ENCODE results near the gene TMEM88. TPM values are rescaled to one million over a fixed set of nuclear protein-coding genes. Genes with fewer than 3 reads are reported as not detected.

The TMEM88 gene, protein sequence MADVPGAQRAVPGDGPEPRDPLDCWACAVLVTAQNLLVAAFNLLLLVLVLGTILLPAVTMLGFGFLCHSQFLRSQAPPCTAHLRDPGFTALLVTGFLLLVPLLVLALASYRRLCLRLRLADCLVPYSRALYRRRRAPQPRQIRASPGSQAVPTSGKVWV
- total RNA-seq = 0.74 and 4.2 TPM in 2 replicates

DNA sequence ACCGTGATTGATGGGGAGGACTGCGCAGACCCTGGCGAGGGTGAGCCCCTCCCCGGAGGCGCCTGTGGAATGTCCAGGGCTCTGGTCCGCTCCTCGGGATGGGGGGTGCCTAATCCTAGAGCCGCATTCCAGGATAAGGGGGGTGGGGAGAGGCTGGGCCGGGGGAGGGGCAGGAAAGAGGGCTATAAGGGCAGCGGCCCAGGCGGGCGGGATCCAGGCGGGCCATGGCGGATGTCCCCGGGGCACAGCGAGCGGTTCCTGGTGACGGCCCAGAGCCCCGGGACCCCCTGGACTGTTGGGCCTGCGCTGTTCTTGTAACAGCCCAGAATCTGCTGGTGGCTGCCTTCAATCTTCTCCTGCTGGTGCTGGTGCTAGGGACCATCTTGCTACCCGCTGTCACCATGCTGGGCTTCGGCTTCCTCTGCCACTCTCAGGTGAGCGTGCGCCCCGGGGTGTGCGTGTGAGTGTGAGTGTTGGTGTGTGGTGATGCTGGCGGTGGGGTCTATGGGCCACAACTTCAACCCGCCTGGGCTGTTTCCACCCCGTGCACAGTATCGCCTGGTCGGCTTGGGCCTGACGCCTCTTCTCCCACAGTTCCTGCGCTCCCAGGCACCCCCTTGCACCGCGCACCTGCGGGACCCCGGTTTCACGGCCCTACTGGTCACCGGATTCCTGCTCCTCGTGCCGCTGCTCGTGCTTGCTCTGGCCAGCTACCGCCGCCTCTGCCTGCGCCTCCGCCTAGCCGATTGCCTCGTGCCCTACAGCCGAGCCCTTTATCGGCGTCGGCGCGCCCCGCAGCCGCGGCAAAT is at the start of gene TMEM88:
Gene TMEM88, plus strand, starts transcription at position 216 of the 809 bp plus-strand sequence. Its CDS starts 9 bp downstream, at position 225.

DNA sequence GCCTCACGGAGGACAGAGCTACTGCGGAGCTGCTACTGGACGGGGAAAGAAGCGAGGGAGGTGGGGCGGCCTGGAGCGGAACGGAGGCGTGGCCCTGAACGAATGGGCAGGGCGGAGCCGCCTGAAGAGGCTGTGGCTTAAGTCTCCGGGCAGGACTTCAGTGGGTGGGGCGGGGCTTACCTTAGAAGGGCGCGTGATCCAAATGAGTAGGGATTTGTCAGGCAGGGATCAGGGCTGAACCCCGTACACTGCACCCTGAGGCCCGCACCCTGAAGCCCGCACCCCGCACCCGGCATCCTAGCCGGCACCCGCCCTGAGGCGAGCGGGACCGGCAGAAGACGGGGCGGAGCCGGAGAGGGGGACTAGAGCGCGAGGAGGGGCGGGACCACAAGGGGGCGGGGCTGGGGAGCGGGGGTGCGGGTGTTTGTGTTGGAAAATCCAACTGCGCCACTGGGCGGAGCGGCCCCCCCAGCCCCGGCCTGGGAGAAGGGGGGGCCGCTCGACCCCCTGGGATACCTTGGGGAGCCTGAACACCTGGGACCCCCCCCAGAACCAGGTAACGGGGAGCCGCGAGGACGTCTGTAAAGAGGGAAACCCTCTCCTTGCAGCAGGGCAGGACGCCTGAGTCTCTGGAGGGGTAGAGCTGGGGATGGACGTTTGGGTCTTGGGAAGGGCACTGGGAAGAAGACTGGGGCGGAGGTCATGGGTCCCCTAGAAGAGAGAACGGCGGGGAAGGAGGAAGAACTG is 20.9 kb upstream of the TMEM88 start, which contains the start of gene KDM6B:
Gene KDM6B, plus strand, starts transcription at position 423 of the 747 bp plus-strand sequence. CDS start 11,338 bp downstream, outside the sequence.

DNA sequence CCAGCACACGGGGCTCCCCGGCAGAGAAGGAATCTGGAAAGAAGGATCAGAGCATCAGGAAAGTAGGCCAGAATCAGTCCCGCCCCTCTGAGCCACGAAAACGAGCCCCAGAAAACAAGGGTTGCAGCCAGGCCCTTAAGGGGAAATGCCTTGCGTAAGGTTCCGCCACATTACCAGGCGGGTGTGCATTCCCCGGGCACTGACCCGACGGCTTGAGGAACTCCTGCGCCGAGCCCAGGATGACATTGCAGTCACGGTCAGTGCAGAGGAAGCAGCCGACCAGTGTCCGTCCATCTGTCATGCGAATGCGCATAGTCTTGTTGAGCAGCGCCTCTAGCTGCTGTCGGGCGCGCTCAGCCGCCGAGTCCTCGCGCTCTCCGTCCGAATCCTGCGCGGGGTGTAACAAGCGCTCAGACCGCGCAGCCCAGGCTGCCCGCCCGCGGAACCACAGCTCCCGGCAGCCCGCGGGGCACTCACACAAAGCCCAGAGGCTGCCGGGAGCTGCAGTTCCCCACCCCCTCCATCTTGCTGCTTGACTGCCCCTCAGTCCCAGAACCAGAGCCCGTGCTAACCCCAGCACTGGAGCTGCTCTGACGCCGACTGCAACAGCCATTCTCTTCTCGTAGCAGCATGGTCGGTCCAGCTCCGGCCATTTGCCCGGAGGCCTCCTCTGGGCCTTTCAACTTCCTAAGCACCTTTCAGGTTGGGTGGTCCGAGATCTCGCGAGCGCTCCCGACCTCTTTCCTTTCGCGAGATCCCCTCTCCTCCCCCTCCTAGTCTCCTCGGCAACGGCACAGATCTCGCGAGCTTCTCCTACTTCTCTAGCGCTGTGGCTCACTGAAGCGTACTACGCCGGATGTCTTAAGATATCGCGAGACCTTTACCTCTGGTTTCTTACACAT is 2.2 kb downstream of the TMEM88 start, which contains the start of gene NAA38:
Gene NAA38, minus strand, starts transcription at position 749 of the 902 bp plus-strand sequence. Its CDS starts 96 bp downstream, at position 653.

DNA sequence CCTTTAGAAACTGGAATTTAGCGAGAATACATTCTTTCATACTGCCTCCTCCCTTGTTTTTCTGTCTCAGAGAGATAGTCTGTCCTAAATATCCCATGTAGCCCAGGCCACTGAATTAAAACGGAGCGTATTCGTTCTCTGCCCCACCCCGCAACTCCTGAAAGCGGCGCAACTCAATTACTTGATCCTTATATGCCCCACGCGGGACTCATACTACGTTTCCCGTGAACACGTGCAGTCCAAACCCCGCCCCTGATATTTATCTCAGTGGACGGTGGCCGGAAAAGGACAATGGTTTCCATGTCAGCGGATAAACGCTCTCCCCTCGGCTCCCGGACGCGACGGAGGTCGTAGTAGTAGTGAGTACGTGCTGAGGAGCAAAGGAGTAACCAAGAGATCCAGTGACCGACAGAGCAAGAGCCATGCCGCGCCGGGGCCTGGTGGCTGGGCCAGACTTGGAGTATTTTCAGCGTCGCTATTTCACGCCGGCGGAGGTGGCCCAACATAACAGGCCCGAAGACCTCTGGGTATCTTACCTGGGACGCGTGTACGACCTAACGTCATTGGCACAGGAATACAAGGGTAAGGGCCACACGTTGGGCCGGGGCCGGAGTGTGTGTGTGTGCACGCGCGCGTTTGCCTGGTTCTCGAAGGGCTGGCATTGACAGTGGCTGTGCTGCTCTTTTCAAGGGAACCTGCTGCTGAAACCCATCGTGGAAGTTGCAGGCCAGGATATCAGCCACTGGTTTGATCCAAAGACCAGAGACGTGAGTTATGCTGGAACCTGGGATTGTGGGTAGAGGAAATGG is 3.1 kb downstream of the TMEM88 start, which contains the start of gene CYB5D1:
Gene CYB5D1, plus strand, starts transcription at position 291 of the 809 bp plus-strand sequence. Its CDS starts 132 bp downstream, at position 423.

DNA sequence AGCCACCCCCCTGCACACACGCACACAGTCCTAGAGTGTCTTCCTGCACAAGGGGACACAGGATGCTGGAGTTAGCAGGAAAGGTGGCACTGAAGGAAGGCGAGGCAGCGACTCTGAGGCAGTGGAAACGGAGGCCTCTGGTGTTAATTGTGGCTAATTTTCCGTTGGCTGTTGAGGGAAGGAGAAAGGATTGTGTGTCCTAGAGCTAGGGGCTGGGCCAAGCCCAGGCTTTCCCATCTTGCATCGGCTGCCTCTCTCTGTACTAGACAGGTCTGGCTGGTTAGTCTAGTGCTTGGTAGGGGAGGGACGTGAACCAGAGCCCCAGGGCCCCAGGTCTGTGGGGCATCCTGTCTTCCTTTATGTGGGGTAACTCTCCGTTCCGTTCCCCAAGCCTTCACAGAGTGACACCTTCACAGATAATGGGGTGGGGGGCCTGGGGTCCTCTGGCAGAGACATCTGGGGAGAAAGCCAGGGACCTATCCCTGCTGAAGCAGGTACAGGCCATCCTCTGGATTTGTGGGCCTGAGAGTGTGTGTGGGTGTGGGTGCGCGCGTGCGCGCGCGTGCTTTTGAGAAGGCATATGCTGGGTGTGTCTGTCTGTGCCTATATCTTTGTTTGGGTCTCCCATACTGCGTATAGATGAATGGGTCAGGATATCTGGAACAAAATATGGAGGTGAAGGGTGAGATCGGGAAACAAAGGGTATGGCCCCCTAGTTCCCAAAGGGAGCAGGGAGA is 33.5 kb downstream of the TMEM88 start, which contains the start of gene CHD3:
Gene CHD3, plus strand, starts transcription at position 606 of the 737 bp plus-strand sequence. CDS start 212 bp downstream, outside the sequence.

Other genes with a start within 250 kb of the TMEM88 start
- 30.6 and 36.0 TPM in 2 replicates for gene FXR2, start 240.2 kb upstream of the TMEM88 start, total RNA-seq
- gene SAT2, start 227.2 kb upstream of the TMEM88 start, total RNA-seq = 34.1 and 35.5 TPM in 2 replicates
- gene SHBG, start 224.9 kb upstream of the TMEM88 start, total RNA-seq = 0.15 and 0.84 TPM in 2 replicates
- gene ATP1B2, start 204.1 kb upstream of the TMEM88 start, total RNA-seq = not detected in 2 replicates
- 57.2 and 61.9 TPM in 2 replicates for gene TP53, start 167.6 kb upstream of the TMEM88 start, total RNA-seq
- gene WRAP53, start 166.6 kb upstream of the TMEM88 start, total RNA-seq = 21.7 and 22.7 TPM in 2 replicates
- 0.67 and 0.89 TPM in 2 replicates for gene EFNB3, start 149.9 kb upstream of the TMEM88 start, total RNA-seq
- under 0.01 and 0.17 TPM in 2 replicates for gene DNAH2, start 137.3 kb upstream of the TMEM88 start, total RNA-seq
- 1.2 and 1.7 TPM in 2 replicates for gene KDM6B, start 20.8 kb upstream of the TMEM88 start, total RNA-seq
- gene NAA38, start 2.5 kb downstream of the TMEM88 start, total RNA-seq = 138 and 167 TPM in 2 replicates
- 4.9 and 5.2 TPM in 2 replicates for gene CYB5D1, start 2.9 kb downstream of the TMEM88 start, total RNA-seq
- gene CHD3, start 33.7 kb downstream of the TMEM88 start, total RNA-seq = 45.9 and 46.5 TPM in 2 replicates
- gene RNF227, start 61.2 kb downstream of the TMEM88 start, total RNA-seq = 1.0 and 1.2 TPM in 2 replicates
- gene KCNAB3, start 74.8 kb downstream of the TMEM88 start, total RNA-seq = 0.67 and 1.2 TPM in 2 replicates
- gene TRAPPC1, start 76.9 kb downstream of the TMEM88 start, total RNA-seq = 71.8 and 102 TPM in 2 replicates
- 24.5 TPM in 2 replicates for gene CNTROB, start 77.1 kb downstream of the TMEM88 start, total RNA-seq
- gene GUCY2D, start 147.5 kb downstream of the TMEM88 start, total RNA-seq = 0.15 TPM in 1 of 2 replicates, not detected in the other
- gene ALOX15B, start 184.0 kb downstream of the TMEM88 start, total RNA-seq = under 0.01 TPM in 1 of 2 replicates, not detected in the other
- gene ALOX12B, start 232.7 kb downstream of the TMEM88 start, total RNA-seq = not detected in 2 replicates

All from bronchus fibroblast of lung (primary cell).